Left forelimb (tissue), 1 donor: Measurements from ENCODE around the gene LCE2B.
"Not testable (repeated sequence)": the region's sequence is repeated elsewhere in the genome, so short reads cannot be mapped to it uniquely, and the experiment has no call there.

Experiments
- DNase-seq: peaks from one replicate; pipeline ENCODE4 v3.0.0-alpha.2; 2018; ENCODE audit warnings: low spot score

LCE2B gene

DNA sequence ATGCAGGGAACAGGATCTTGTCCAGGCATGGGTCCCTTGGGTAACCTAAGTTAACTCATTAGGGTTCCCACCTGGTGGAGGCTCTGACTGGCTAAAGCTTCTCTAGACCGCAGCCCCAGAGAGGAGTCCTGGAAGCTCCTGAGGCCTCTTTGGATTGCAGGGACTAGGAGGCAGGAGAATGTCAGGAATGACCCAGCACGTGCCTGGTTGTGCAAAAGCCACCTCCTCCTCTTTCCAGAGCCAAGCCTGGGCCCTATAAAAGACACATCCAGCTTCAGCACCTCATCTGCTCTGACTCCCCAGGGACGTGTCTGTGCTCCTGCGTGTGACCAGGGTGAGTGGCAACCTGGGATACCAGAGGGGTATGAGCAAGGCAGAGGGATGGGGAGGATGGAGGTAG lies at the start of gene LCE2B:
LCE2B (plus strand) TSS at position 301 of the 400 bp plus-strand sequence. CDS start 721 bp downstream, outside the sequence.
- not testable (repeated sequence) for DNase-seq

- DNase-seq, result no peak
Measured at GRCh38 chr1:152640351-152640750, 45.6 kb upstream of the LCE2B start.

GRCh38 chr1:152643945-152644344 lies 42.0 kb upstream of the LCE2B start:
- DNase-seq, result no peak

DNA sequence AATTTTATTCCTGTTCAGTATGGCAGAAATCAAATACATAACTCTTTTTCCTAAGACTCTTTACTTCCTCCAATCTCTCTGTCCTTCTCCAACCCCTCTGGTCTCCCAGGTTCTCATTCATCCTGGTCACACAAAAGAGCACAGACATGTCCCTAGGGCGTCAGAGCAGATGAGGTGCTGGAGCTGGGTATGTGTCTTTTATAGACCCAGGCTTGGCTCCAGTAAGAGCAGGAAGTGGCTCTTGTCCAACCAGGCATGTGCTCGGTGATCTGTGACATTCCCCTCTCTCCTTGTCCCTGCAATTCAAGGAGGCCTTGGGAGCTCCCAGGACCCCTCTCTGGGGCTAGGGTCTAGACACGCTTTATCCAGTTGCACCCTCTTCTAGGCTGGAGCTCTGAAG lies 40.8 kb upstream of the LCE2B start:
- DNase-seq, result no peak

GRCh38 chr1:152646656-152647055 lies 39.3 kb upstream of the LCE2B start:
- DNase-seq, result no peak

DNA sequence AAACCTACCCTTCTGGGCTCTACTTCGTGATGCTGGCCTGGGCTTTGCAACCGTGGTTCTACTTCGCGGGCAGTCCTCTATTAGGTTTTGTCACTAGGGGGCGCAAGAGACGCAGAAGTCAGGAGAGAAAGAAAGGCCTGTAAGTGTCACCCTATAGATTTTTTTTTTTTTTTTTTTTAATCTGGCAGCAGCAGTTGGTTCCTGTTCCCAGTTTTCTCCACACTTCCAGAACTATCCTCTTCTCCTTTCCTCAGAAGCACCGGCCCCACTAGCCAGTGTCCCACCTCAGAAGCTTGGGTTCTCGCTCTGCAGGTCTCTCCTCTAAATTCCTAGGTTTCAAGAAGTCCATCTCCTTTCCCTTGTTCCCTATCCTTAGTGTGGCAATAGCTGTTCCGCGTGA lies 31.8 kb upstream of the LCE2B start:
- no peak for DNase-seq

DNA sequence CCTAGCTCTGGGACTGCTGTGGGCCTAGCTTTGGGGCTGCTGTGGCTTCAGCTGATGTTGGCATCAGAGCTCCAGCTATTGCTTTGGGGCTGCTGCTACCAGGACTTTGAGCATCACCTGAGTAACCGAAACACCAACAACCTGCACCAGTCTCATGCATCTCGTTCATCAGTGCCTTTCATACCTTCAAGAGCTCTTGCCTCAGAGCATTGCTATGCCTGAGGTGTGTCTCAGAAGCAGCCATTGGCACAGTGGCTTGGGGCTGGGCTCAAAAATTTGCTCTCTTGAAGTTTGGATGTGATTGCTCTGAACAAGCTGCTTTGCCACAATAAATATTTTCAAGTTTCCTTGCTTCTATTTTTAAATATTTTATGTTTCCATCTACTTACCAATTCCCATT lies 29.5 kb upstream of the LCE2B start:
- no peak for DNase-seq

- DNase-seq, result no peak
Measured at GRCh38 chr1:152657677-152658076, 28.2 kb upstream of the LCE2B start.

GRCh38 chr1:152658649-152659048 lies 27.3 kb upstream of the LCE2B start:
- DNase-seq, result no peak

GRCh38 chr1:152663098-152663497 lies 22.8 kb upstream of the LCE2B start, which contains the start of gene LCE2D:
Gene LCE2D, plus strand, starts transcription at chr1:152663380. Its CDS starts 726 bp downstream, at chr1:152664106.
- no peak for DNase-seq

GRCh38 chr1:152666171-152666570 lies 19.8 kb upstream of the LCE2B start:
- not testable (repeated sequence) for DNase-seq

GRCh38 chr1:152667648-152668047 lies 18.3 kb upstream of the LCE2B start:
- no peak for DNase-seq

GRCh38 chr1:152673016-152673415 lies 12.9 kb upstream of the LCE2B start:
- DNase-seq, result no peak

DNA sequence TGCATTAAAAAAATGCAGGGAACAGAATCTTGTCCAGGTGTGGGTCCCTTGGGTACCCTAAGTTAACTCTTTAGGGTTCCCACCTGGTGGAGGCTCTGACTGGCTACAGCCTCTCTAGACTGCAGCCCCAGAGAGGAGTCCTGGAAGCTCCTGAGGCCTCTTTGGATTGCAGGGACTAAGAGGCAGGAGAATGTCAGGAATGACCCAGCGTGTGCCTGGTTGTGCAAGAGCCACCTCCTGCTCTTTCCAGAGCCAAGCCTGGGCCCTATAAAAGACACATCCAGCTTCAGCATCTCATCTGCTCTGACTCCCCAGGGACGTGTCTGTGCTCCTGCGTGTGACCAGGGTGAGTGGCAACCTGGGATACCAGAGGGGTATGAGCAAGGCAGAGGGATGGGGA lies 10.9 kb upstream of the LCE2B start, which contains the start of gene LCE2C:
LCE2C (plus strand) TSS at position 297 of the 400 bp plus-strand sequence. CDS start 737 bp downstream, outside the sequence.
- not testable (repeated sequence) for DNase-seq

GRCh38 chr1:152679459-152679858 lies 6.5 kb upstream of the LCE2B start:
- no peak for DNase-seq

DNA sequence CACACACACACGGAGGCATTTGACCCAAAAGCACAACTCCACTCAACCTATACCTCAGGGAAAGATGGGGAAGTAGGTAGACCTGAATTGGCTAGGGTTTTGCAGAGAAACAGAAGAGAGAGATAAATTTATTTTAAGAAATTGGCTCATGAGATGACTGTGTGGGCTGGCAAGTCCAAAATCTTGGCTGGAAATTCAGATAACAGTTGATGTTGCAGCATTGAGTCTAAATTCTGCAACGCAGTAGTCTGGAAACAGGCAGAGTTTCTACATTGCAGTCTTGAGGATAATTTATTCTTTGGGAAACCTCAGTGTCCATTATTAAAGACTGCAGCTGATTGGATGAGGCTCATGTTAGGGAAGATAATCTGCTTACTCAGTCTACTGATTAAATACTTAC lies 4.3 kb upstream of the LCE2B start:
- no peak for DNase-seq

GRCh38 chr1:152683846-152684245 lies 2.1 kb upstream of the LCE2B start:
- DNase-seq, result no peak

DNA sequence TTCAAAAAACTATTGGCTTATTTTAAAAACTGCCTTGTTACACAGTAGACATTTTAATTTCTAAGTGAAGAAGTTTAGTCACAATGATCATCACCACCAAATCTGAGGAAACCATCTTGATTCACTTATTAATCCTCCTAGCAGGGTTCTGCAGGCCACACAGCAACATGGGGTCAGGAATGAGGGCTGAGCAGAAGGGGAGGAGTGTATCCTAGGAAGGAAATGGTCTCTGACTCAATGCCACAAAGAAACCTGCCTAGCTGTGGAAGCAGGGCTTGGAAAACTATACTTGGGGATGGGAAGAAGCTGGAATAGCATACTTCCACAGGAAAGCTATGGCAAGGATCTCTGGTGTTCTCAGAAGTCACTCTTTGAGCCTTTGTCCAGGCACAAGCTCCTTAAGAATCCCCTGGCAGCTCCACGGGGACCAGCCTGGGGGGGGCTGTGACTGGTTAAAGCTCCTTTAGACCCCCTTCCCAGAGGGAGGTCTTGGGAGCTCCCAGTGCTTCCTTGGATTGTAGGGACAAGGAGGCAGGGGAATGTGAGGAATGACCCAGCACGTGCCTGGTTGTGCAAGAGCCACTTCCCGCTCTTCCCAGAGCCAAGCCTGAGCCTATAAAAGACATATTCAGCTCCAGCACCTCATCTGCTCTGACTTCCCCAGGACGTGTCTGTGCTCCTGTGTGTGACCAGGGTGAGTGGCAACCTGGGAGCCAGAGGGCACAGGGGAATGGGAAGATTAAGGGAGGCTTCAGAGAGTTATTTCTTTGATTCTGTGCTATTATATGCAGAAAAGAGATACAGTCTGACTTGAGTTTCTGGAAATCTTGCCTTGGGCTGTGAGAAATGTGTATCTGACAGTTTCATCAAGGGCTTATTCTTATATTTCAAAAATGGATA lies 12.0 kb downstream of the LCE2B start, which contains the start of gene LCE2A:
LCE2A (plus strand) TSS at position 645 of the 900 bp plus-strand sequence. CDS start 557 bp downstream, outside the sequence.
- DNase-seq, result no peak

DNA sequence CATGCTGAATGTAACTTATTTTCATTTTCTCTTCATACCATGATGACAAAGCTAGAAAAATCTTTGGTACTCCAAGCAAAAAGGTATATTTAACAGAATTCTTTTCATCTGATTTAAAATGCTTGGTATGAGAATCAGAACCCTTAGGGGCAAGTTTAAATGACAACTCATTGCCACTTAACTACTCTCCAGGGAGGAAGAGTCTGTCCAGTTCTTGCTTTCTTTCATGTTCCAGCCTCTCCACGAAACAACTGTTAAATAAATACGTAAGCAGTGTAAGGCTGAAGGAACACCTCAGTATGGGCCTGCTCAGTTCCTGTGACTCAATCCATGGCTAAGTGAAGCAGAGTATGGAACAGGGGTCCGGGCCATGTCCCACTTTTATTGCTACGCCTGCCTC lies 13.8 kb downstream of the LCE2B start:
- DNase-seq, result no peak

DNA sequence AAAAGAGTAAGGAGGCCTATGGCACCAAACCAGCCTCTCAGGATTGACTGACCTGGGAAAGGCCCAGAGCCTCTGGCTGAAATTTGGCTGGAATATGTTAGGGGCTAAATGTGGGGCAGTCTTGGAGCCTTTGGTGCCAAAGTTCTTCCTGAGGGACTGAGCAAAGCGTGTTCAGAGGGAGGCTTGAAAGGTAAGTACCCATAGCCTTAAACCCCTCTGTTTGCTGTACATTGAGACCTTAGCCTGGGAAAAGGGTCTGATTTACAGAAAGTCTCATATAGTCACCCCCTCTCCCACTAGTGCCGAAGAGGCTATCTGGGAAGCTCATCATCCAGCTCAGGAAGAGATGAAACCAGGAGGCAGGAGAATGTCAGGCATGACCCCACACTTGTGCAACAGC lies 21.9 kb downstream of the LCE2B start, which contains the start of gene LCE4A:
LCE4A (plus strand) TSS at position 301 of the 400 bp plus-strand sequence. CDS start 916 bp downstream, outside the sequence.
- DNase-seq, result no peak

DNA sequence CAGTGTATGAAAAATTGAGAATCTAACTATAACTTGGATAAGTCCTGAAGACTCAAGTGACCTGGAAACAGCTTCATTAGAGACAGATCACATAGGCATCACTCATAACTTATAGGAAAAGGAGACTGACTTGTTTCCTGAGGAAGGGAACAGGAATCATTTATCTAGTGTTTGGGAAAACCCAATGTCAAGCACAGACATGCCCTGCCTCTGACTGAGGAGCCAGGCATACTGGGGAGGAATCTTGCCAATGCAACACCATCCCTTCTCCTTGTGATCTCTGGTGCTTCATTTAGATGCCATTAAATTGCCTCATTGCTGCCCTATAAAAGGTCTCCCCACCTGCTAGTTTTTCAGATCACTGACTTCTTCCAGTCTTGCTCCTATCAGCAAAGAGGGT lies 32.3 kb downstream of the LCE2B start:
- DNase-seq, result no peak

DNA sequence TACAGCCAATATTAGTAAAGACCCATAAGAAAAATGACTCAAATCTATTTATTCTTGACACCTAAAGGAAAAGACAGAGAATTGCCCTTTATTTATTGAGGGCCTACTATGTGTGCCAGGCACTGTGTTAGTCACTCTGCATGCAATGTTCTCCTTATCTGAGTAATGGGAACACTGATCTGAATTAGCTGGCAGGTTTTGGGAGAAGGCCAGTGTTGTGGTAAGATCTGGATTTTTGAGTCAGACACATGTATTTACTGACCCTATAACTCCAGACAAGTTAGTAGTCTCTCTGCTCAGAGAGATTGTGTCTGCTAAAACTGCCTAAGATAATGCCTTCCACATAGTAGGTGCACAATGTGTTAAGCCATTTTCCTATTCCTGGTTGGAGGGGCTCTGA lies 39.3 kb downstream of the LCE2B start:
- DNase-seq, result no peak

DNA sequence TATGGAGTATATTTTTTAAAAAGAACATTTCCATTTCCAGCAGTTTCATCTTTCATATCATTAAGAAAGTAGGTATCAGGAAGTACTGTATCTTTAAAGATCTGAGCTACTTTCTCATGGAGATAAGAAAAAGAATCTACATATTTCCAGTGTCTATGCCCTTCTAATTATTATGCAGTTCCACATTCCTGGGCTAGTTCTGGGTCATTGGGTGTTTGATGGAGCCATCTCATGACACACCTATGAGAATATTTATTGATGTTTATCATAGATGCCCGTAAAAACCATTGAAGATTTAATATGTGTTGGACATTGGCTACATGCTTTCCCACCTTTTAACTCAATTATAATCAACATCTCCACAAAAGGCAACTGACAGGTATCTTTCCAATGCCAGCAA lies 43.1 kb downstream of the LCE2B start:
- no peak for DNase-seq
